Fibroblast of the aortic adventitia (primary cell): ENCODE results near the gene ASGR1. TPM values are rescaled to one million over a fixed set of nuclear protein-coding genes. Genes with fewer than 3 reads are reported as not detected.

Source experiments
- DNase-seq: peaks from one replicate; pipeline ENCODE4 v3.0.0-alpha.2; 2010; ENCODE audit warnings: low read depth
- H3K4me3 ChIP-seq: 2 replicates; pipeline ENCODE4 v1.5.1; 2011; ENCODE audit warnings: low read depth, mild to moderate bottlenecking, control low read depth, low read length, moderate library complexity
- CTCF ChIP-seq: IDR thresholded peaks from 2 replicates; pipeline ENCODE4 v1.5.1; 2011; ENCODE audit warnings: mild to moderate bottlenecking, low read length, control low read depth, inconsistent platforms; ENCODE audit not compliant: insufficient read depth
- total RNA-seq: library from RNA; depleted of rRNA; stranded (reverse); fragments of >200 nt; gene quantifications from 2 replicates; pipeline ENCODE4 v1.2.3, GENCODE V29; 2012; ENCODE audit warnings: low replicate concordance

ASGR1 gene
- total RNA-seq, 1 donor: 0.09 TPM

GRCh38 chr17:7147772-7148171, 31.4 kb downstream of the ASGR1 start:
- no peak for TF ChIP-seq CTCF
- no peak for DNase-seq
- no peak overlapping the region for H3K4me3 ChIP-seq

- TF ChIP-seq CTCF: no peak
- peak; percentile 13 for DNase-seq
- H3K4me3 ChIP-seq: no peak overlapping the region
These were observed 33.1 kb downstream of the ASGR1 start for GRCh38 chr17:7146115-7146514.

GRCh38 chr17:7144213-7144612, 35.0 kb downstream of the ASGR1 start:
- no peak for DNase-seq
- TF ChIP-seq CTCF: no peak

GRCh38 chr17:7141824-7142223, 37.3 kb downstream of the ASGR1 start:
- no peak for DNase-seq
- no peak for TF ChIP-seq CTCF
- no peak overlapping the region for H3K4me3 ChIP-seq

More at GRCh38 chr17:7144213-7144612, 35.0 kb downstream of the ASGR1 start:
- no peak overlapping the region for H3K4me3 ChIP-seq

- TF ChIP-seq CTCF: no peak
- no peak overlapping the region for H3K4me3 ChIP-seq
- DNase-seq: no peak
These were observed 39.8 kb downstream of the ASGR1 start for GRCh38 chr17:7139400-7139799.

- DNase-seq: no peak
- H3K4me3 ChIP-seq: no peak overlapping the region
- TF ChIP-seq CTCF: no peak
These were observed 40.3 kb downstream of the ASGR1 start for GRCh38 chr17:7138800-7139381.
